ENCODE results near the gene CTNNBL1. TPM values are rescaled to one million over a fixed set of nuclear protein-coding genes. Genes with fewer than 3 reads are reported as not detected.

The CTNNBL1 gene
- total and polyA plus RNA-seq, 2 experiments from 2014 or later: 36.3 to 68.7 TPM

DNA sequence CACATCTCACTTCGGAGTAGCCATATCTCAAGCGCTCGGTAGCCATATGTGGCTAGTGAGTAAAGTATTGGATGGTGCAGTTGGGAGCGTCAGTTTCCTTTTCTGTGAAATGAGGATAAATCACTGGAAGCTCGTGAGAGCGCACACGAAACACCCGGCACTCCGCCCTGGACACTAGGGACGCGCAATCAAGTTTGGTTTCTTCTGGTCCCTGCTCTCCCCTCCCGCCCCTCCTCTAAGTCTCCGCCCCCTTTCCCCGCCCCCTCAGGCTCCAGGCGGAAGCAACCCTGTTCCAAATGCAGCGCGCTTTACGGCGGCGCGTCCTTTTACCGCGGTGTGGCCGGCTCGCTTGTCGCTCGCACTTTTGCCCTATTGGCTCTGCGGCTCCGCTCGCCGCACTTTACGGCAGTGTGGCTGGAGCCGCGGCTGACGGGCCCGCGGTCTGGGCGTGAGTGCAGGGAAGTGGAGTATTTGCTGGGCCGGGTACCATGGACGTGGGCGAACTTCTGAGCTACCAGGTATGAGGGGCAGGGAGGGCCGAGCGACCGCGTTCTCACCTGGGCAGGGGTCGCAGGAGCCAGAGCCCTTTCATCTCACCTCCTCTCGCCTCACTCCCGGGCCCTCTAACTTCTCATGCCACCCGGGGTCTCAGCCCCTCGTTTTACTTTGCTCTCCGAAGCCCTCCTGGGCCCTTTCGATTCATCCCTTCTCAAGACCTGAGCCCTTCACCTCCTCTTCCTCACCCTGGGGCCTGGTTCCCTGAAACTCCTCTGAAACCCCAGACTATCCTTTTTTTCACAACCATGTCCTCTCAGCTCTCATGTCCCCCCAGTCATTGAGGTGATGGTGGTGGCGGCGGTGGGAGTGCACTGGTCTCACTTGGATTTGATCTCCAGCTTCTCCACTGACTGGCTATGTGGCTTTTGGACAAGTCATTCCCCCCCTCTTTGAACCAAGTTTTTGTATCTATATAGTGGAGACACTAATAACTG lies at the start of gene CTNNBL1 (continued):
- TF ChIP-seq, protein P1, sequence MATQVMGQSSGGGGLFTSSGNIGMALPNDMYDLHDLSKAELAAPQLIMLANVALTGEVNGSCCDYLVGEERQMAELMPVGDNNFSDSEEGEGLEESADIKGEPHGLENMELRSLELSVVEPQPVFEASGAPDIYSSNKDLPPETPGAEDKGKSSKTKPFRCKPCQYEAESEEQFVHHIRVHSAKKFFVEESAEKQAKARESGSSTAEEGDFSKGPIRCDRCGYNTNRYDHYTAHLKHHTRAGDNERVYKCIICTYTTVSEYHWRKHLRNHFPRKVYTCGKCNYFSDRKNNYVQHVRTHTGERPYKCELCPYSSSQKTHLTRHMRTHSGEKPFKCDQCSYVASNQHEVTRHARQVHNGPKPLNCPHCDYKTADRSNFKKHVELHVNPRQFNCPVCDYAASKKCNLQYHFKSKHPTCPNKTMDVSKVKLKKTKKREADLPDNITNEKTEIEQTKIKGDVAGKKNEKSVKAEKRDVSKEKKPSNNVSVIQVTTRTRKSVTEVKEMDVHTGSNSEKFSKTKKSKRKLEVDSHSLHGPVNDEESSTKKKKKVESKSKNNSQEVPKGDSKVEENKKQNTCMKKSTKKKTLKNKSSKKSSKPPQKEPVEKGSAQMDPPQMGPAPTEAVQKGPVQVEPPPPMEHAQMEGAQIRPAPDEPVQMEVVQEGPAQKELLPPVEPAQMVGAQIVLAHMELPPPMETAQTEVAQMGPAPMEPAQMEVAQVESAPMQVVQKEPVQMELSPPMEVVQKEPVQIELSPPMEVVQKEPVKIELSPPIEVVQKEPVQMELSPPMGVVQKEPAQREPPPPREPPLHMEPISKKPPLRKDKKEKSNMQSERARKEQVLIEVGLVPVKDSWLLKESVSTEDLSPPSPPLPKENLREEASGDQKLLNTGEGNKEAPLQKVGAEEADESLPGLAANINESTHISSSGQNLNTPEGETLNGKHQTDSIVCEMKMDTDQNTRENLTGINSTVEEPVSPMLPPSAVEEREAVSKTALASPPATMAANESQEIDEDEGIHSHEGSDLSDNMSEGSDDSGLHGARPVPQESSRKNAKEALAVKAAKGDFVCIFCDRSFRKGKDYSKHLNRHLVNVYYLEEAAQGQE (IDR thresholded peaks at IDR 0.05; ENCODE audit: unreplicated experiment): no peak

DNA sequence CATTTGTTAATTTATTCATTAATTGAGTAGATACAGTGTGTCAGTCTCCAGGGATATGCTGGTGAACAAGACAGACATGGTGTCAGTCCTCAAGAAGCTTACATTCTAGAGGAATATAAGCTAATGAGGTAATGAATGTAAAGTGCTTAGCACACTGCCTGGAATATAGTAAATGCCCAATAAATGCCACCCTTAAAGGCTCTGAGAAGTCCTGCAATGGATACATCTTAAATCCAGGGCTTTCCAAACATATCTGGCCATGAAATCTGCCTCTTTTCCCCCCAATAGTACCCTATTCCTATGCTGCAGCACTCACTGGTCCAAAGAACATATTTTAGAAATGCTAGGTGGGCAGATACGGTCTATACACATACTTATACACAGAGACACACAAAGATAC lies 49.2 kb upstream of the CTNNBL1 start:
- H2AFZ ChIP-seq: no peak overlapping the region
- DNase-seq (ENCODE audit: low spot score) (no peak), ATAC-seq (no peak)
- Mint-ChIP-seq H3K4me3 (no peak overlapping the region), H3K27me3 (ENCODE audit: insufficient read depth, low read depth, poor library complexity) (peaks cover 4% of the 10 kb centered on the region), H3K4me1 (peaks cover 9% of the 10 kb centered on the region), H3K36me3 (ENCODE audit: low read depth) (no peaks in the 10 kb centered on the region), H3K27ac (no peak overlapping the region), H3K9me3 (no peaks in the 10 kb centered on the region)
- no peaks in the 10 kb centered on the region for H4K20me1 ChIP-seq (replicated peaks; ENCODE audit: insufficient read depth)
- no peaks in the 10 kb centered on the region for H3K27me3 ChIP-seq (ENCODE audit: insufficient read depth)
- no peak overlapping the region for H3K4me3 ChIP-seq
- H3F3A ChIP-seq (replicated peaks; ENCODE audit: low read depth): no peaks in the 10 kb centered on the region
- peaks cover 5% of the 10 kb centered on the region; the same call in 1 of the 2 replicates for H3K4me1 ChIP-seq (ENCODE audit: insufficient read depth)
- no peaks in the 10 kb centered on the region for H3K79me2 ChIP-seq (replicated peaks; ENCODE audit: insufficient read depth)
- no peaks in the 10 kb centered on the region for H3K36me3 ChIP-seq (ENCODE audit: insufficient read depth)
- no peak overlapping the region for H3K4me2 ChIP-seq
- H3K27ac ChIP-seq (ENCODE audit: low read depth): no peak overlapping the region
- no peaks in the 10 kb centered on the region for H3K9me2 ChIP-seq (ENCODE audit: insufficient read depth)
- no peak for TF ChIP-seq ZNF331 (CRISPR knock-in tag; IDR thresholded peaks at IDR 0.05; ENCODE audit: low read depth)
- TF ChIP-seq, protein P2, sequence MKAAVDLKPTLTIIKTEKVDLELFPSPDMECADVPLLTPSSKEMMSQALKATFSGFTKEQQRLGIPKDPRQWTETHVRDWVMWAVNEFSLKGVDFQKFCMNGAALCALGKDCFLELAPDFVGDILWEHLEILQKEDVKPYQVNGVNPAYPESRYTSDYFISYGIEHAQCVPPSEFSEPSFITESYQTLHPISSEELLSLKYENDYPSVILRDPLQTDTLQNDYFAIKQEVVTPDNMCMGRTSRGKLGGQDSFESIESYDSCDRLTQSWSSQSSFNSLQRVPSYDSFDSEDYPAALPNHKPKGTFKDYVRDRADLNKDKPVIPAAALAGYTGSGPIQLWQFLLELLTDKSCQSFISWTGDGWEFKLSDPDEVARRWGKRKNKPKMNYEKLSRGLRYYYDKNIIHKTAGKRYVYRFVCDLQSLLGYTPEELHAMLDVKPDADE (IDR thresholded peaks at IDR 0.05): no peak
- no peak for TF ChIP-seq EZH2 (IDR thresholded peaks at IDR 0.05; ENCODE audit: low read depth, unreplicated experiment)
- TF ChIP-seq, protein P1 (IDR thresholded peaks at IDR 0.05; ENCODE audit: unreplicated experiment): no peak
- TF ChIP-seq JUNB (IDR thresholded peaks at IDR 0.05; ENCODE audit: unreplicated experiment): no peak
- TF ChIP-seq CREB1 (CRISPR knock-in tag; IDR thresholded peaks at IDR 0.05; ENCODE audit: low read depth): no peak
- TF ChIP-seq ZNF114 (CRISPR knock-in tag; IDR thresholded peaks at IDR 0.05): no peak
- TF ChIP-seq POLR2AphosphoS5 (IDR thresholded peaks at IDR 0.05; ENCODE audit: low read depth): no peak
- no peak for TF ChIP-seq STAT1 (IDR thresholded peaks at IDR 0.05; ENCODE audit: unreplicated experiment)
- TF ChIP-seq, protein P3, sequence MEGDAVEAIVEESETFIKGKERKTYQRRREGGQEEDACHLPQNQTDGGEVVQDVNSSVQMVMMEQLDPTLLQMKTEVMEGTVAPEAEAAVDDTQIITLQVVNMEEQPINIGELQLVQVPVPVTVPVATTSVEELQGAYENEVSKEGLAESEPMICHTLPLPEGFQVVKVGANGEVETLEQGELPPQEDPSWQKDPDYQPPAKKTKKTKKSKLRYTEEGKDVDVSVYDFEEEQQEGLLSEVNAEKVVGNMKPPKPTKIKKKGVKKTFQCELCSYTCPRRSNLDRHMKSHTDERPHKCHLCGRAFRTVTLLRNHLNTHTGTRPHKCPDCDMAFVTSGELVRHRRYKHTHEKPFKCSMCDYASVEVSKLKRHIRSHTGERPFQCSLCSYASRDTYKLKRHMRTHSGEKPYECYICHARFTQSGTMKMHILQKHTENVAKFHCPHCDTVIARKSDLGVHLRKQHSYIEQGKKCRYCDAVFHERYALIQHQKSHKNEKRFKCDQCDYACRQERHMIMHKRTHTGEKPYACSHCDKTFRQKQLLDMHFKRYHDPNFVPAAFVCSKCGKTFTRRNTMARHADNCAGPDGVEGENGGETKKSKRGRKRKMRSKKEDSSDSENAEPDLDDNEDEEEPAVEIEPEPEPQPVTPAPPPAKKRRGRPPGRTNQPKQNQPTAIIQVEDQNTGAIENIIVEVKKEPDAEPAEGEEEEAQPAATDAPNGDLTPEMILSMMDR (conservative IDR thresholded peaks at IDR 0.05; ENCODE audit: low read depth in 2 of 2): no peak
- no peak for TF ChIP-seq EZH2phosphoT487 (IDR thresholded peaks at IDR 0.05; ENCODE audit: unreplicated experiment)
- no peak for TF ChIP-seq NANOG (IDR thresholded peaks at IDR 0.05; ENCODE audit: borderline replicate concordance)

Data from GM23338 (cell line).